NCI-H82 treated with DMSO at 0.1 percent for 48 hours (cell line): Measurements from ENCODE around the gene SCUBE1.

Experiments used
- DNase-seq: peaks from one replicate; lab custom pipeline; 2025; ENCODE audit not compliant: unreplicated experiment; lab: John Stamatoyannopoulos, UW

The SCUBE1 gene

GRCh38 chr22:43220625-43221380 is 122.4 kb downstream of the SCUBE1 start:
- DNase-seq, result no peak

- DNase-seq, result no peak
Measured at GRCh38 chr22:43218786-43219185, 124.4 kb downstream of the SCUBE1 start.

DNA sequence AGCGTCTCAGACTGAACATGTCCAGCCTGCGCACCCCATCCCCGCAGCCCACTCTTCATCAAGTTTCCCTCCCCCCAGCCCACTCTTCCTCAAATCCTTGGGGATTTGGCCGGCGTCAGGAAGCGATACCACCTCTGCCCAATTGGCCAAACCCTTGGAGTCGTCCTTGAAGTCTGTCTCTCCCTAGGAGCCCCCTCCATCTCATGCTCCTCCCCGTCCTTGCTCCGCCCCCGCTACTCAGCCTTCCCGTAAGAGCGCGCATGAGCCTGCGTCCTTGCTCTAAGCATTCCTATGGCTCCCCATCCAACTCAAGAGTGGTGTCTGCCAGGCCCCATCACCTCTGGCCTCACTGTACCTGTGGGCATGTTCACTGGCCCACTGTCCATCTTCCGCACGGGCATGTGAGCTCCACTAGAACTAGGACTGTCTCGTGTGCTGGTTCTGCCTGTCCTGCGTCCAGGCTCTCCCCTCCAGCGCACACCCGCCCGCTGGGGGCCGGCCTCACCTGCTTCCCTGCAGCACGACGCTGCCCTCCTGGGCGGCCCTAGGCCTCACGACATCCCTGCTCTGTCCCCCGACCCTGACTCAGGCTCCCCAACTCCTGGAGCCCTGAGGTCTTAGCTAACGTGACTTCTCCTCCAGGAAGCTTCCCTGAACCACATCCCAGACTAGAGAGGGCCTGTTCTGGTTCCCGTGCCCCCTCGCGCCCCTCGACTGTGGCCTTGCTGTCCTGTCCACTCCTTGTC is 125.7 kb downstream of the SCUBE1 start:
- DNase-seq, result no peak

- no peak for DNase-seq
Measured at GRCh38 chr22:43216738-43217137, 126.4 kb downstream of the SCUBE1 start.

- DNase-seq, result no peak
Measured at GRCh38 chr22:43213962-43214361, 129.2 kb downstream of the SCUBE1 start.

DNA sequence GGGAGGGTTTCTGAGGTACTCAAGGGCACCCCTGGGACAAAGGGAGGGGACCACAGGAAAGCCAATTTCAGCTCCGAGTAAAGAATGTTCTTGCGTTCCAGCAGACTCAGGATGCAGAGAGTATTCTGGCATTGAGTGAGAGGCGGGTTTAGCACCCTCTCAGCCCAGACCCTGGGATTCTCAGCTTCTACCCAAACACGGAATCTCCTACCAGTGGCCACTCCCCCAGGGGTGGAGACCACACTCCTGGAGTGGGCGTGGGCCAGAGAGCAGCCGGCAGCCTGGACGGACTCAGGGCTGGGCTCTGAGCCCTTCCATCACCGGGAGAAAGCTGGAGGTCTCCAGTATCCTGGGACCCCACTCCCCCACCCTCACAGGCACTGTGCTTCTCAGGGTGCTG is 130.1 kb downstream of the SCUBE1 start:
- no peak for DNase-seq

DNA sequence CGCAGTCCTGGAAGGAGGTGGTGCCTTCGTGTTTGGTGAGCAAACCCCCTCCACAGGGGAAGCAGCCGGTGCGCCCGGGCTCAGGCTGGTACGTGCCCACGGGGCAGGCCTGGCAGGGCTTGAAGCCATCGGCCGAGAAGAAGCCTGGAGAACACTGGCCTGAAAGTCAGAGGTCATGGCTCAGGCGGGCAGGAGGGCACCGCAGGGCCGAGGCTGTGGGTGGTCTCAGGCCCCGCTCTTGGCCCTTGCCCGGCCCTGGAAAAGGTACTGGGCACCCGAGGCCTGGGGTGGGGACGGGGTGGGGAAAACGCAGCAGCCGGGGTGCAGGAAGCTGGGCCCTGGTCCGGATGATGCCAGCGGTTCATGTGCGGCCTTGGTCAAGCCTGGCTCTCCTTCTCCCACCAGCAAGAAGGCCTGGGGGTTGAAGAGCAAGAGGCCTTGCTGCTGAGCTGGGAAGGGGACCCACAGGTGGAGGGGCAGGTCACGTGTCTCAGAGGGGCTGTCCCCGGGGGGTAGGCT is 130.7 kb downstream of the SCUBE1 start:
- no peak for DNase-seq

DNA sequence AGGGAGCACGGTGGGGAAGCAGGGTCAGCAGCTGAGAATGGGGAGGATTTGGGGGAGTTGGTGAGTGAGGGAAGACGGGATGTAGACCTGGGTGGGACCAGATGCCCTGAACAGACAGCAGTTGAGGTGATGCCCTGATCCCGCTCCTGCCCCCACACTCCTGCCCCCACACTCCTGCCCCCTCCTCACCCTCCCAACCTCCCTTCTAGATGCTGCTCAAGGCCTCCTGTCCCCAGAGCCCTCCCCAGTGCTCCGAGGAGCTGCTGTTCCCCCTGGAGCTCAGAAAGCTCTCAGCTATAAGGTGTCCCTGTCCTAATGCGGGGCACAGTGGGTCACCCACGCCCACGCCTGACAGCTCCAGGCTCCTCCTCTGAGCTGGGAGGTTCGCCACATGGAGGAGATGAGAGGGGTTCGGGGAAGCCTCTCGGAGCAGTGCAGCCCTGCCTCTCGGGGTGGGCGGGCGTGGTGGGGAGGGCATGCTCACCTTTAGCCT is 131.2 kb downstream of the SCUBE1 start:
- no peak for DNase-seq

- DNase-seq, result no peak
Measured at GRCh38 chr22:43210631-43211515, 132.3 kb downstream of the SCUBE1 start.

GRCh38 chr22:43209971-43210370 is 133.2 kb downstream of the SCUBE1 start:
- DNase-seq, result no peak

DNA sequence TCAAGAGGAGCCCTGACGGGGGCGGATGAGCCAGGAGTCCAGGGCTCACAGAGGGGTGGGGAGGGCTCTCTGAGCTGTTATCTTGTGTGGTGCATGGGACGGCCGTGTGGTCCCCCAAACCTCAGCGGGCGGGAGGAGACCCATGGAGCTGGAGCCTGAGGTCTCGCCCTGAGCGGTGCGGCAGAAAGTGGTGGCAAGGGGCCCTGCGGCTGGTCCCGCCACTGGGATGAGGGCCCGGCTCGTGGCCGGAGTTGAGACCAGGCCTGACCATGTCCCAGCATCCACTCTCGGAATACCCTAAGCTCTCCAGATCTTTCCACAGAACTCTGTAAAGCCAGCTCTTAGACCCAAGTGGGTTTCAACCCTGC is 133.7 kb downstream of the SCUBE1 start:
- DNase-seq, result no peak

DNA sequence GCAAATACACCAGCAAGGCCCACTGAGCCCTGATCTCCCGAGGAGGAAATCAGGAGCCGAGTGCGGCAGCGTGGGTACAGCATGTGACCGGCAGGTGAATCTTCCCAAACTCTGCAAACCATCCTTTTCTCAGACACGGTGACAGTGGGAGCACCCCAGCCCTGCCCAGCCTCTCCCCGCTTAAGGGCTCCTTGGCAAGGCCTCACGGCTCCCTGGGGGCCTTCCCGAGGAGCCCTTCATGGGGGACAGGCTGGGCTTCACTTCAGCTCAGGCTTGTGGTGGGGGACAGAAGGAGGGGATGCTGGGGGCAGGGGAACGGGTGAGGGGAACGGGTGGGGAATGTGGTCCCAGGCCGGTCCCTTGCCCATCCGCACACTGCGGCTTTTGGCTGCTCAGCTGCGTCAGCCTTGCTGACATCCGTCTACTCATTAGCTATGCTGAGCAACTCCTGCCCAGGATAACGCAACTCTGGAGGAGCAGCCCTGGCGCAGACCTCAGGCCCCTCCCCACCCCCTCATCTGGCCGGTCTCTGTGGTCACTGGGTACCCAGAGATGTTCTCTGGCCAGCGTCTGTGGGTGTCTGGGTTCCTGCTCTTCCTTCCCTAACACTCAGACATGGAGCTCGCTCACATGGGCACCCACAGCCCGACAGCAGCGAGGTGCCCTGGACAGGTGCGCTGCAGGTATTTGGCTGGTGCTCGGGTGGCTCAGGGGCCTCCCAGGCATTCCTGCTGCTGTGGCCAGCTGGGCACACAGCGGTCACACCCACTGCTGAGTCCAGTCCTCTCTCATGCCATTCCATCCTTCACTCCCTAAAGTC is 134.3 kb downstream of the SCUBE1 start:
- DNase-seq, result no peak

DNA sequence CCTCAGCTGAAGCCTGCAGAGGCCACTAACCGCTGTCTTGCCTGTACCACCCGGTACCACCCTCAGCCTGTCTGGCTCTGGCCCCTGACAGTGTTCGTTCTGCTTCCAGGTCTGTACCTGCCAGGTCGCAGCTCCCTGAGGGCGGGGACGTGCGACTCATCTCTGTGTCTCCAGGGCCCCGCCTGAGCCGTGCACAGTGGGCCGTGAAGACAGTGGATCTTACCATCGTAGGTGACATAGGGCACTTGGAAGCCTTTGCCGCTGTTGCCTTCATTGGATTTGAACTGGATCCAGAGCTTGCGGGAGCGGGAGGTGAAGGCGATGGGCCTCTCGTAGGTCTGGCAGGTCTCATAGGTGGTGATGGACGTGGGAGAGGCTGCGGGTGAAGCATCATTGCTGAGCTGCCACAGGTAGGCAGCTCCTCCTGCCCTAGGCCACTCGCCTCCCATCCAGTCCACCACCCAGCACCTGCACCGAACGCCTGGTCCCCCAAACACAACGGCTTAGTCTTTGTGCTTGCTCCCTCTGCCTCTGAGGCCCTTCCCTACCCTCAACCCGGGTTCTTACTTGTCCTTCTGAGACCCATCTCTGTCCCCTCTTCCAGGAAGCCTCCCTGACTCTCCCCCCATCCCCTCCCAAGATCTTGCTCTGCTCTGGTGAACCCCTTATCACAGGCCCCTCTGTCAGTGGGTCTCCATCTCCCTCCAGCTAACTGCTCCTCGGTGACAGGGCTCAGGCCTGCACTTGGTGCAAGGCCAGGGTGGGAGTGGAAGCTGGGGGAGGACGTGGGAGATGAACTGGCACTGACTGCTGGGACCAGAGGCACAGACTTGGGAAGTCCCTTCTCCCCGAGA is 135.1 kb downstream of the SCUBE1 start:
- DNase-seq, result no peak

DNA sequence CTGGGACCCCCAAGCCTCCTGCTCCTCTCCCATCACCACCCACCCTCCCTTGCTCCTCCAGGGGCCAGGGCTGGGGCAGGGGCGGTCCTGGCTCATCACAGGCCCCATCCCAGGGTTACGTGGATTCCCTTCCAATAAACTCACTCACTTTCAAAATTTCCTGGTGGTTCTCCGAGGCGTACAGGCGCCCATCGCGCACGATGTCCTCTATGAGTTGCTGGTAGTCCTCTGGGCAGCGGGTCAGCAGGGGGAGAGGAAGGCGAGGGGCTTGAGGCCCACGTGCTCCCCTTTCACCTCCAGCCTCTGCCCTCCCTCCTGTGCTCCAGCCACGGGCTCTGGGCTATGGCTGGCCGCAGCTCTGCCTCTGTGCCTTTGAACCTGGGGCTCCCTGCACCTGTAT is 135.8 kb downstream of the SCUBE1 start:
- DNase-seq, result no peak

DNA sequence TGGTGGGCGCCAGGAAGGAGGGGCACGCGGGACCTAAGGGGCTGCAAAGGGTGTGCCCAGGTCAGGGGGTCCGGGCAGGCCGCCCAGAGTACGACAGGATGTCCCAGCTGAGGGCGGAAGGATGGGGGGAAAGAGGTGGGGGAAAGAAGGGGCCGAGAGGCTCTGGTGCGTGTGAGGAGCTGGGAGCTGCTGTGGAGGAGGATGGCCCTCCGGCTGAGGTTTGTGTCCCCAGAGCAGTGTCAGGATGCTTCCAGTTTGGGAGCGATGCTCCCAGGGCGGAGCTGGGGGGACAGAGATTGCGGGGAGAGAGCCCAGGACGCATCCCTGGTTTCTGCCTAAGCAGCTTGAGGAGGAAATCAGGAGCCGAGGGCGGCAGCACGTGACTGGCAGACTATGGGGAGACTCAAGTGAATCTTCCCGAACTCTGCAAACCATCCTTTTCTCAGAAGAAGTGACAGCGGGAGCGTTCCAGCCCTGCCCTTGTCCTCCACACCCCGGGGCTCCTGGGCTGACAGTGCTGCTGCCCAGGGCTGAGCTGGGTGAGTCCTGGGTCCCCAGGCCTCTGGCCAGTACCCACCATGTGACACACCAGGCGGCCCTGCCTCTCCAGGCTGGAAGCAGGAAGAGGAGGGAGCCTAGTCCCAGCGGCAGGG is 136.5 kb downstream of the SCUBE1 start:
- no peak for DNase-seq

- DNase-seq, result no peak
Measured at GRCh38 chr22:43205748-43206508, 137.2 kb downstream of the SCUBE1 start.

- no peak for DNase-seq
Measured at GRCh38 chr22:43205261-43205691, 137.9 kb downstream of the SCUBE1 start.

GRCh38 chr22:43203471-43203981 is 139.6 kb downstream of the SCUBE1 start:
- DNase-seq, result no peak
